A549 (cell line): ENCODE measurements around the gene LBHD2. TPM values are rescaled to one million over a fixed set of nuclear protein-coding genes. Genes with fewer than 3 reads are reported as not detected.

Source experiments
- ATAC-seq, 2 experiments: fragments of 200-7000 bp in 1 of 2; fragments of >200 bp in 1 of 2; cut with Nextera tagmentation in 1 of 2; cut with Tn5 transposase in 1 of 2; 3 replicates each; pipeline versions ENCODE4 v1.8.0 to v1.9.1; 2018 to 2020; ENCODE audit warnings: mild to moderate bottlenecking in 1 of 2, moderate library complexity in 1 of 2
- CTCF ChIA-PET: fragments of 300-600 bp; sonication (Branson Sonifier 250); formaldehyde crosslinking; extraction: SDS; loops from one replicate; lab custom pipeline; 2021; ENCODE audit warnings: antibody characterized with exemption, inconsistent platforms; lab: Yijun Ruan, JAX
- POLR2A ChIA-PET: fragments of 350-600 bp; formaldehyde crosslinking; extraction: SDS; loops from one replicate; lab custom pipeline; 2021; ENCODE audit warnings: antibody characterized with exemption, inconsistent platforms; lab: Yijun Ruan, JAX
- DNase-seq, 2 experiments: peaks; one replicate each; pipeline versions ENCODE4 v3.0.0 to v3.0.0-alpha.2; 2011 to 2016; ENCODE audit warnings: low read depth in 1 of 2, low spot score in 1 of 2
- FAIRE-seq: peaks from 2 replicates; lab custom pipeline; 2011; peaks lifted over from hg19 to GRCh38; lab: Jason Lieb, UNC
- H3K27ac ChIP-seq, 2 experiments: fragments of >200 bp; sonication (Bioruptor Twin); formaldehyde crosslinking; 3 replicates each; pipeline ENCODE4 v1.5.1; 2016 to 2017
- H3K4me1 ChIP-seq: fragments of >200 bp; sonication (Bioruptor Twin); formaldehyde crosslinking; 3 replicates; pipeline ENCODE4 v1.6.1; 2016
- H3K4me2 ChIP-seq: fragments of >200 bp; sonication (Bioruptor Twin); formaldehyde crosslinking; 3 replicates; pipeline ENCODE4 v1.6.1; 2016
- H3K4me3 ChIP-seq: fragments of >200 bp; sonication (Bioruptor Twin); formaldehyde crosslinking; 3 replicates; pipeline ENCODE4 v1.5.1; 2016
- H3K9me3 ChIP-seq: fragments of >200 bp; sonication (Bioruptor Twin); formaldehyde crosslinking; 3 replicates; pipeline ENCODE4 v1.6.1; 2016
- CHD2 ChIP-seq: fragments of 150-350 bp; IDR thresholded peaks from 2 replicates; pipeline ENCODE4 v1.6.1; 2014; ENCODE audit warnings: low read length; ENCODE audit not compliant: partially characterized antibody
- EHMT2 ChIP-seq: fragments of 200-600 bp; sonication (generic); IDR thresholded peaks from 2 replicates; pipeline ENCODE4 v1.6.1; 2016; ENCODE audit warnings: antibody characterized with exemption, low read depth, mild to moderate bottlenecking, moderate library complexity
- EP300 ChIP-seq, 2 experiments: fragments of >200 bp; sonication (Bioruptor Twin); formaldehyde crosslinking; IDR thresholded peaks; 2 replicates in 1 of 2; 3 replicates in 1 of 2; pipeline ENCODE4 v1.6.1; 2016 to 2017
- ESRRA ChIP-seq: fragments of 150-350 bp; IDR thresholded peaks from 2 replicates; pipeline ENCODE4 v1.6.1; 2014; ENCODE audit warnings: mild to moderate bottlenecking, low read length, borderline replicate concordance
- FOSL2 ChIP-seq, 2 experiments: fragments of 450-650 bp in 1 of 2; fragments of >200 bp in 1 of 2; sonication (Bioruptor Twin) in 1 of 2; formaldehyde crosslinking; IDR thresholded peaks; 2 replicates each; pipeline versions ENCODE4 v1.5.0 to v1.6.1; 2016 to 2020; ENCODE audit warnings: mild to moderate bottlenecking in 1 of 2, moderate library complexity in 1 of 2
- FOXS1 ChIP-seq: fragments of 250-450 bp; sonication (Bioruptor Pico); IDR thresholded peaks from 2 replicates; pipeline ENCODE4 v1.5.0; 2020; ENCODE audit warnings: mild to moderate bottlenecking, moderate library complexity
- HDAC2 ChIP-seq: fragments of 200-600 bp; sonication (generic); IDR thresholded peaks from 2 replicates; pipeline ENCODE4 v1.6.1; 2016
- HOXA7 ChIP-seq: fragments of 250-450 bp; sonication (Bioruptor Pico); IDR thresholded peaks from 2 replicates; pipeline ENCODE4 v1.5.0; 2020; ENCODE audit warnings: mild to moderate bottlenecking, moderate library complexity
- HOXB13 ChIP-seq: fragments of 250-450 bp; sonication (Bioruptor Pico); IDR thresholded peaks from 2 replicates; pipeline ENCODE4 v1.5.0; 2020; ENCODE audit warnings: low read depth, mild to moderate bottlenecking, moderate library complexity
- HOXB5 ChIP-seq: fragments of 250-450 bp; sonication (Bioruptor Pico); IDR thresholded peaks from 2 replicates; pipeline ENCODE4 v1.5.0; 2020; ENCODE audit warnings: mild to moderate bottlenecking, moderate library complexity
- JUN ChIP-seq, 2 experiments: fragments of >200 bp; sonication (Bioruptor Twin); formaldehyde crosslinking; IDR thresholded peaks; 2 replicates in 1 of 2; 3 replicates in 1 of 2; pipeline ENCODE4 v1.6.1; 2016 to 2017
- JUNB ChIP-seq: fragments of >200 bp; sonication (Bioruptor Twin); formaldehyde crosslinking; IDR thresholded peaks from 2 replicates; pipeline ENCODE4 v1.6.1; 2016
- KDM5A ChIP-seq: fragments of 200-600 bp; sonication (generic); IDR thresholded peaks from 2 replicates; pipeline ENCODE4 v1.6.1; 2016; ENCODE audit warnings: antibody characterized with exemption, mild to moderate bottlenecking
- NR3C1 ChIP-seq: fragments of >200 bp; sonication (Bioruptor Twin); formaldehyde crosslinking; IDR thresholded peaks from 3 replicates; pipeline ENCODE4 v1.6.1; 2017
- POLR2A ChIP-seq: IDR thresholded peaks from 2 replicates; pipeline ENCODE4 v1.6.1; 2012; ENCODE audit warnings: mild to moderate bottlenecking, low read length
- RAD21 ChIP-seq, 2 experiments: fragments of >200 bp in 1 of 2; sonication (Bioruptor Twin) in 1 of 2; formaldehyde crosslinking in 1 of 2; IDR thresholded peaks in 1 of 2; conservative IDR thresholded peaks in 1 of 2; 2 replicates in 1 of 2; 3 replicates in 1 of 2; pipeline ENCODE4 v1.6.1; 2012 to 2018; ENCODE audit warnings: inconsistent platforms in 1 of 2
- RARB ChIP-seq: fragments of 250-450 bp; sonication (Bioruptor Pico); IDR thresholded peaks from 2 replicates; pipeline ENCODE4 v1.8.0; 2021; ENCODE audit warnings: mild to moderate bottlenecking, moderate library complexity
- RCOR1 ChIP-seq: fragments of 150-350 bp; IDR thresholded peaks from 2 replicates; pipeline ENCODE4 v1.6.1; 2014; ENCODE audit warnings: antibody characterized with exemption, low read length, low read depth
- RNF2 ChIP-seq: fragments of 200-600 bp; sonication (generic); IDR thresholded peaks from 2 replicates; pipeline ENCODE4 v1.6.1; 2016; ENCODE audit warnings: low read depth, mild to moderate bottlenecking, antibody characterized with exemption, moderate library complexity, borderline replicate concordance
- TFCP2L1 ChIP-seq: fragments of 250-450 bp; sonication (Bioruptor Pico); IDR thresholded peaks from 2 replicates; pipeline ENCODE4 v1.5.0; 2021; ENCODE audit warnings: mild to moderate bottlenecking
- TP53 ChIP-seq: fragments of 250-450 bp; sonication (Bioruptor Pico); IDR thresholded peaks from 2 replicates; pipeline ENCODE4 v1.5.0; 2021; ENCODE audit warnings: mild to moderate bottlenecking, moderate library complexity
- ZFP36 ChIP-seq: fragments of 450-650 bp; IDR thresholded peaks from 2 replicates; pipeline ENCODE4 v1.6.1; 2014; ENCODE audit warnings: borderline replicate concordance; ENCODE audit not compliant: partially characterized antibody
- WGBS: methylation state at CpG from one replicate; pipeline ENCODE4 v1.1.6; 2017; ENCODE audit errors: missing lambda C conversion rate; 5-methylcytosine and 5-hydroxymethylcytosine counted together
- polyA plus RNA-seq, 4 experiments: library from polyadenylated mRNA; depleted of rRNA in 3 of 4; stranded (reverse); fragments of >200 nt; fragmentation: RNase III in 1 of 4; extraction: RNeasy Plus Mini Kit Qiagen cat#74134 plus additional on column Dnase treatment in 1 of 4; gene quantifications; 2 replicates in 3 of 4; 3 replicates in 1 of 4; pipeline ENCODE4 v1.2.3, GENCODE V29; 2011 to 2017
- TF ChIP-seq, protein P1 (sequence below): fragments of >200 bp; sonication (Bioruptor Twin); formaldehyde crosslinking; IDR thresholded peaks from 3 replicates; pipeline ENCODE4 v1.6.1; 2016
- TF ChIP-seq, protein P2 (sequence below): fragments of 150-350 bp; IDR thresholded peaks from 2 replicates; pipeline ENCODE4 v1.6.1; 2014; ENCODE audit warnings: low read depth, mild to moderate bottlenecking, low read length
- TF ChIP-seq, protein P3 (sequence below): fragments of 250-450 bp; sonication (Bioruptor Pico); IDR thresholded peaks from 2 replicates; pipeline ENCODE4 v1.5.0; 2021; ENCODE audit warnings: mild to moderate bottlenecking, moderate library complexity, borderline replicate concordance
- TF ChIP-seq, protein P4 (sequence below): fragments of 450-650 bp; IDR thresholded peaks from 2 replicates; pipeline ENCODE4 v1.6.1; 2014; ENCODE audit warnings: antibody characterized with exemption

LBHD2 gene
- polyA plus RNA-seq, 2 of the 4 experiments (the other 2 are of a cell fraction), result not detected

DNA sequence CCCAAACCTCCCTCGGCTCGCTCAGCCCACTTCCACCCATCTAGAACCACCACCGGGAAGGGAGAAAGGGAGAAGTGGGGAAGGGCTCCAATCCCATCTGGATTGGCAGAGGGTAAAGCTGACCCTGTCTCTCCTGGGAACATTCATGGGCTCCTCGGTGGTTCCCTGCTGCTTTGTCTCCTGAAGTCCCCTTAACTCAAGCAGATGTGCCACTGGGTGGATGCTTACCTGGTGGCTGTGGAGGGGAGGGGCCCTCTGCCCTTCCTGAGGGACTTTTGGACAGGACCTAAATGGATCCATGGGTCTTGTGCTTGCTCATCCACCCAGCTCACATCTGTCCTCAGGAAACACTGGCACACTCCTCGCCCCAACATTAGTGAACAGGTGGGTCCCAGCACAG lies 24.5 kb upstream of the LBHD2 start:
- CTCF ChIA-PET, result interaction anchor here (0.7 to 2.8 kb wide), 5 partner anchors 13 to 46 kb away, joined by 3 to 14 read pairs (median 4); no protein-coding TSS in a partner anchor
- POLR2A ChIA-PET, result no interaction called here
- TF ChIP-seq HOXB13 (CRISPR knock-in tag) (no peak), JUN (IDR thresholded peaks at IDR 0.05) (no peak), POLR2A (0 out of 2 replicates have a peak, but pooled peaks have one; percentile 8)
- H3K4me1 ChIP-seq, result peaks cover 38% of the 10 kb centered on the region
- no peaks in the 10 kb centered on the region for H3K9me3 ChIP-seq
- 83% methylated on average over 5 of the region's 5 CpGs for WGBS
- no peak for ATAC-seq
- no peak for DNase-seq
- peak overlapping the region; percentile 94 for H3K4me2 ChIP-seq
- H3K4me3 ChIP-seq, result peak overlapping the region; percentile 97; the same call in 1 of the 3 replicates
- peak overlapping the region; percentile 94 to 97; a peak in 4 of 6 replicates for H3K27ac ChIP-seq
- FAIRE-seq, result no peak

DNA sequence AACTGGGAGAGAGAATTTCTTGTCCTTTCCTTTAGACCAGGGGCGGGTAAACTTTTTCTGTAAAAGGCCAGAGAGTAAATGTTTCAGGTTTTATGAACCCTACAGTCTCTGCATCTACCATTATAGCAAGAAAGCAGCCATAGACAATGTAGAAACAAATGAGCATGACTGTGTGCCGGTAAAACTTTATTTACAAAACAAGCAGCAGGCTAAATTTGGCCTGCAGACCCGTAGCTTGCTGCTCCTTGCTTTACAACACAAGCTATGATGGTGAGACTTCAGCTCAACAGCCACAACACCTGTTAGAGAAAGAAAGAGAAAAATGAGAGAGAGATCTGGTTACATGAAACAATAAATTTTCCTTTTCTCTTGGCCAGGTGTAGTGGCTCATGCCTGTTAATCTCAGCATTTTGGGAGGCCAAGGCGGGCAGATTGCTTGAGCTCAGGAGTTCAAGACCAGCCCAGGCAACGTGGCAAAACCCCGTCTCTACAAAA lies 22.5 kb upstream of the LBHD2 start:
- ChIA-PET POLR2A (no interaction called here), CTCF (interaction anchor here (1.2 to 2.8 kb wide), 2 partner anchors 13 to 29 kb away, joined by 3 to 14 read pairs; no protein-coding TSS in a partner anchor)
- no peak for FAIRE-seq
- no peak overlapping the region for H3K4me3 ChIP-seq
- TF ChIP-seq RNF2 (no peak), RARB (CRISPR knock-in tag) (no peak), JUNB (no peak), HDAC2 (no peak), NR3C1 (no peak), EHMT2 (no peak), JUN (IDR thresholded peaks at IDR 0.05) (no peak), HOXA7 (CRISPR knock-in tag) (no peak), KDM5A (no peak), RCOR1 (no peak), CHD2 (no peak), EP300 (IDR thresholded peaks at IDR 0.05) (no peak), FOSL2 (IDR thresholded peaks at IDR 0.05) (no peak), FOSL2 (CRISPR knock-in tag; IDR thresholded peaks at IDR 0.05) (no peak), ZFP36 (no peak), RAD21 (conservative IDR thresholded peaks at IDR 0.05 in 1 of 2, IDR thresholded peaks at IDR 0.05 in 1 of 2) (no peak)
- TF ChIP-seq, protein P1, sequence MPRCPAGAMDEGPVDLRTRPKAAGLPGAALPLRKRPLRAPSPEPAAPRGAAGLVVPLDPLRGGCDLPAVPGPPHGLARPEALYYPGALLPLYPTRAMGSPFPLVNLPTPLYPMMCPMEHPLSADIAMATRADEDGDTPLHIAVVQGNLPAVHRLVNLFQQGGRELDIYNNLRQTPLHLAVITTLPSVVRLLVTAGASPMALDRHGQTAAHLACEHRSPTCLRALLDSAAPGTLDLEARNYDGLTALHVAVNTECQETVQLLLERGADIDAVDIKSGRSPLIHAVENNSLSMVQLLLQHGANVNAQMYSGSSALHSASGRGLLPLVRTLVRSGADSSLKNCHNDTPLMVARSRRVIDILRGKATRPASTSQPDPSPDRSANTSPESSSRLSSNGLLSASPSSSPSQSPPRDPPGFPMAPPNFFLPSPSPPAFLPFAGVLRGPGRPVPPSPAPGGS, result no peak
- TF ChIP-seq, protein P2, sequence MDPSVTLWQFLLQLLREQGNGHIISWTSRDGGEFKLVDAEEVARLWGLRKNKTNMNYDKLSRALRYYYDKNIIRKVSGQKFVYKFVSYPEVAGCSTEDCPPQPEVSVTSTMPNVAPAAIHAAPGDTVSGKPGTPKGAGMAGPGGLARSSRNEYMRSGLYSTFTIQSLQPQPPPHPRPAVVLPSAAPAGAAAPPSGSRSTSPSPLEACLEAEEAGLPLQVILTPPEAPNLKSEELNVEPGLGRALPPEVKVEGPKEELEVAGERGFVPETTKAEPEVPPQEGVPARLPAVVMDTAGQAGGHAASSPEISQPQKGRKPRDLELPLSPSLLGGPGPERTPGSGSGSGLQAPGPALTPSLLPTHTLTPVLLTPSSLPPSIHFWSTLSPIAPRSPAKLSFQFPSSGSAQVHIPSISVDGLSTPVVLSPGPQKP, result no peak
- TF ChIP-seq, protein P3, sequence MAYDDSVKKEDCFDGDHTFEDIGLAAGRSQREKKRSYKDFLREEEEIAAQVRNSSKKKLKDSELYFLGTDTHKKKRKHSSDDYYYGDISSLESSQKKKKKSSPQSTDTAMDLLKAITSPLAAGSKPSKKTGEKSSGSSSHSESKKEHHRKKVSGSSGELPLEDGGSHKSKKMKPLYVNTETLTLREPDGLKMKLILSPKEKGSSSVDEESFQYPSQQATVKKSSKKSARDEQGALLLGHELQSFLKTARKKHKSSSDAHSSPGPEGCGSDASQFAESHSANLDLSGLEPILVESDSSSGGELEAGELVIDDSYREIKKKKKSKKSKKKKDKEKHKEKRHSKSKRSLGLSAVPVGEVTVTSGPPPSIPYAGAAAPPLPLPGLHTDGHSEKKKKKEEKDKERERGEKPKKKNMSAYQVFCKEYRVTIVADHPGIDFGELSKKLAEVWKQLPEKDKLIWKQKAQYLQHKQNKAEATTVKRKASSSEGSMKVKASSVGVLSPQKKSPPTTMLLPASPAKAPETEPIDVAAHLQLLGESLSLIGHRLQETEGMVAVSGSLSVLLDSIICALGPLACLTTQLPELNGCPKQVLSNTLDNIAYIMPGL (CRISPR knock-in tag), result no peak
- no peaks in the 10 kb centered on the region for H3K9me3 ChIP-seq
- WGBS, result 65% methylated on average over 6 of the region's 6 CpGs
- H3K4me1 ChIP-seq, result peaks cover 43% of the 10 kb centered on the region
- no peak overlapping the region for H3K4me2 ChIP-seq
- no peak for DNase-seq
- H3K27ac ChIP-seq, result no peak overlapping the region
- ATAC-seq, result no peak

DNA sequence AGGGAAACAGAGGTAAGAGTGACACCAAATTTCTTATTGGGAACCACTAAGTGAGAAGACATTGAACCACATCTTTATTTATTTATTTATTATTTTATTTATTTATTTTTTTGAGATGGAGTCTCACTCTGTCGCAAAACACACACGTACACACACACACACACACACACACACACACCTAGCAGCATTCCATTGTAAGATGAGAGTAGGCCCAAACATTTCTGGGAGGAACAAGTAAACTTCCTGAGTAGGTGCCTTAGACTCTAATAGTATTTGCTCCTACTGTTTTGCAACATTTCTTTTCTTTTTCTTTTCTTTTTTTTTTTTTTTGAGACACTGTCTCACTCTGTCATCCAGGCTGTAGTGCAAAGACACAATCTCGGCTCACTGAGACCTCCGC lies 19.6 kb upstream of the LBHD2 start:
- DNase-seq (no peak), FAIRE-seq (no peak), ATAC-seq (no peak)
- 93% methylated on average over 4 of the region's 4 CpGs for WGBS
- Histone ChIP-seq H3K4me1 (peaks cover 56% of the 10 kb centered on the region), H3K9me3 (no peaks in the 10 kb centered on the region), H3K4me3 (no peak overlapping the region), H3K27ac (peak overlapping the region in 1 of 2 experiments; percentile 90; a peak in 4 of 6 replicates), H3K4me2 (no peak overlapping the region)
- ChIA-PET POLR2A (no interaction called here), CTCF (interaction anchor here (1.0 kb wide), 1 partner anchor 10 kb away, joined by 3 read pairs; no protein-coding TSS in a partner anchor)
- TF ChIP-seq NR3C1 (no peak), ESRRA (no peak), TP53 (CRISPR knock-in tag) (no peak), HOXB5 (CRISPR knock-in tag) (no peak), TFCP2L1 (CRISPR knock-in tag) (no peak), FOSL2 (IDR thresholded peaks at IDR 0.05) (no peak), FOSL2 (CRISPR knock-in tag; IDR thresholded peaks at IDR 0.05) (no peak), CHD2 (no peak), FOXS1 (CRISPR knock-in tag) (no peak)
- TF ChIP-seq, protein P4, sequence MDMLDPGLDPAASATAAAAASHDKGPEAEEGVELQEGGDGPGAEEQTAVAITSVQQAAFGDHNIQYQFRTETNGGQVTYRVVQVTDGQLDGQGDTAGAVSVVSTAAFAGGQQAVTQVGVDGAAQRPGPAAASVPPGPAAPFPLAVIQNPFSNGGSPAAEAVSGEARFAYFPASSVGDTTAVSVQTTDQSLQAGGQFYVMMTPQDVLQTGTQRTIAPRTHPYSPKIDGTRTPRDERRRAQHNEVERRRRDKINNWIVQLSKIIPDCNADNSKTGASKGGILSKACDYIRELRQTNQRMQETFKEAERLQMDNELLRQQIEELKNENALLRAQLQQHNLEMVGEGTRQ, result no peak
- TF ChIP-seq, protein P1, result no peak
